Cerebellar nuclear complex (tissue), 1 donor: ENCODE results near the gene PECR.
"Not testable (repeated sequence)": the region's sequence is repeated elsewhere in the genome, so short reads cannot be mapped to it uniquely, and the experiment has no call there.

Experiments
- DNase-seq, 2 experiments: peaks; one replicate each; lab custom pipeline; 2025; lab: John Stamatoyannopoulos, UW

Gene PECR

GRCh38 chr2:216002101-216002678 is 79.4 kb downstream of the PECR start:
- no peak for DNase-seq

- no peak for DNase-seq
Measured at GRCh38 chr2:216001216-216002100, 80.2 kb downstream of the PECR start.

- DNase-seq = no peak
Measured at GRCh38 chr2:215998636-215999035, 83.0 kb downstream of the PECR start.

- DNase-seq = no peak
Measured at GRCh38 chr2:215997219-215997618, 84.4 kb downstream of the PECR start.

- no peak for DNase-seq
Measured at GRCh38 chr2:215994911-215995310, 86.7 kb downstream of the PECR start.

GRCh38 chr2:215988556-215989207 is 92.9 kb downstream of the PECR start:
- DNase-seq = not testable (repeated sequence)
